NCI-H1092 treated with DMSO at 0.1 percent for 48 hours (cell line): Measurements from ENCODE around the gene ITGB3.

Source experiments
- DNase-seq: peaks from one replicate; lab custom pipeline; 2025; lab: John Stamatoyannopoulos, UW

ITGB3 gene

GRCh38 chr17:47338026-47338425 is 84.4 kb downstream of the ITGB3 start:
- no peak for DNase-seq

GRCh38 chr17:47352848-47353247 is 99.2 kb downstream of the ITGB3 start:
- no peak for DNase-seq

GRCh38 chr17:47358652-47359051 is 105.0 kb downstream of the ITGB3 start:
- no peak for DNase-seq
